ENCODE data around the gene SENP8. TPM values are rescaled to one million over a fixed set of nuclear protein-coding genes. Genes with fewer than 3 reads are reported as not detected.

The SENP8 gene
- total RNA-seq, 4 donors from 2014 or later, result 5.1 to 6.7 (median 6.0) TPM

DNA sequence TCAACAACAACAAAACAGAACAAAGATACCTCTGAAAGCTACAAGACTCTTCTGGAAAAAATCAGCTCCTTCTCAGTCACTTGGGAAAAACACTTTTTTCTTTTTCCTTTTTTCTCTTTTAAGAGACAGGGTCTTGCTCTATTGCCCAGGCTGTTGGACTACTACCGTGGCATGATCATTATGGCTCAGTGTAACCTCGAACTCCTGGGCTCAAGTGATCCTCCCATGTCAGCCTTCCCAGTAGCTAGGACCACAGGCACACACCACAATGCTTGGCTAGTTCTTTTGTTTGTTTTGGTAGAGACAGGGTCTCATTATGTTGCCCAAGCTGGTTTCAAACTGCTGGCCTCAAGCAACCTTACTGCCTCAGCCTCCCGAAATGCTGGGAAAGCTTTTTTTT is 13.1 kb upstream of the SENP8 start:
- Histone ChIP-seq H3K4me1 (peaks cover 22 to 48% of the 10 kb centered on the region in 2 donors), H3K4me3 (replicated peaks in 1 of 3) (no peak overlapping the region), H3K27me3 (no peaks in the 10 kb centered on the region), H3K27ac (no peak overlapping the region), H3K9me3 (no peaks in the 10 kb centered on the region), H3K36me3 (no peaks in the 10 kb centered on the region)
- WGBS, 2 donors, result 89 to 90% methylated on average over 3 of the region's 3 CpGs
- TF ChIP-seq POLR2A (IDR thresholded peaks at IDR 0.05), result no peak
- TF ChIP-seq, protein P1, sequence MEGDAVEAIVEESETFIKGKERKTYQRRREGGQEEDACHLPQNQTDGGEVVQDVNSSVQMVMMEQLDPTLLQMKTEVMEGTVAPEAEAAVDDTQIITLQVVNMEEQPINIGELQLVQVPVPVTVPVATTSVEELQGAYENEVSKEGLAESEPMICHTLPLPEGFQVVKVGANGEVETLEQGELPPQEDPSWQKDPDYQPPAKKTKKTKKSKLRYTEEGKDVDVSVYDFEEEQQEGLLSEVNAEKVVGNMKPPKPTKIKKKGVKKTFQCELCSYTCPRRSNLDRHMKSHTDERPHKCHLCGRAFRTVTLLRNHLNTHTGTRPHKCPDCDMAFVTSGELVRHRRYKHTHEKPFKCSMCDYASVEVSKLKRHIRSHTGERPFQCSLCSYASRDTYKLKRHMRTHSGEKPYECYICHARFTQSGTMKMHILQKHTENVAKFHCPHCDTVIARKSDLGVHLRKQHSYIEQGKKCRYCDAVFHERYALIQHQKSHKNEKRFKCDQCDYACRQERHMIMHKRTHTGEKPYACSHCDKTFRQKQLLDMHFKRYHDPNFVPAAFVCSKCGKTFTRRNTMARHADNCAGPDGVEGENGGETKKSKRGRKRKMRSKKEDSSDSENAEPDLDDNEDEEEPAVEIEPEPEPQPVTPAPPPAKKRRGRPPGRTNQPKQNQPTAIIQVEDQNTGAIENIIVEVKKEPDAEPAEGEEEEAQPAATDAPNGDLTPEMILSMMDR (IDR thresholded peaks at IDR 0.05), result no peak
- no peak for DNase-seq
- intact Hi-C loops (cut with DNase I), result no loop called here

DNA sequence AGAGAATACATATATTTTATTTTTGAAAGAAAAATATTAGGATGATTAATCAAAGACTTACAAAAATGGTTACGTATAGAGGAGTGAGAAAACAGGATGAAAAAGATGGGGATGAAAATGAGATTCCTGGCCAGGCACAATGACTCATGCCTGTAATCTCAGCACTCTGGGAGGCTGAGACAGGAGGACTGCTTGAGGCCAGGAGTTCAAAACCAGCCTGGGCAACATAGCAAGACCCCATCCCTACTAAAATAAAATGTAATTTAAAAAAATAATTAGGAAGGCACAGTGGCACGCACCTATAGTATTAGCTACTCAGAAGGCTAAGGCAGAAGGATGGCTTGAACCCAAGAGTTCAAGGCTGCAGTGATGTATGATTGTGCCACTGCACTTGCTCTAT is 12.1 kb upstream of the SENP8 start:
- Histone ChIP-seq H3K9me3 (no peaks in the 10 kb centered on the region), H3K36me3 (no peaks in the 10 kb centered on the region), H3K4me1 (peaks cover 25 to 48% of the 10 kb centered on the region in 2 donors), H3K4me3 (replicated peaks in 1 of 3) (no peak overlapping the region), H3K27ac (no peak overlapping the region), H3K27me3 (no peaks in the 10 kb centered on the region)
- 98% methylated on average over 2 of the region's 2 CpGs for WGBS, 2 donors
- intact Hi-C loops (cut with DNase I), result no loop called here
- TF ChIP-seq, protein P1 (IDR thresholded peaks at IDR 0.05), result no peak
- TF ChIP-seq POLR2A (IDR thresholded peaks at IDR 0.05), result no peak
- DNase-seq, result no peak

DNA sequence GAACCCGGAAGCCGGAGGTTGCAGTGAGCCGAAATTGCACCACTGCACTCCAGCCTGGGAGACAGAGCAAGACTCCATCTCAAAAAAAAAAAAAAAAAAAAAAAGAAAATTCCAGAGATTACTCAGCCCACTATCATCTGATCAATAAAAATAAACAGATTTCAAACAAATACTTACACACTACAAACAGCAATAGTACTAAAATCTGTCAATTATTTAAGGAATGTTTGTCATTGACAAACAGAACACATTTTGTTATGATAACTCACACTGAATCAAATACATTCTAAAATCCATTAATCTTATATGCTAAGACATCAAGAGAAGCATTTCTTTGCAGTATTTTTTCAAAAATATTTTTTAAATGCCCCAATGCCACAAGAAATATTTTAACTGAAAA is 7.8 kb upstream of the SENP8 start:
- Histone ChIP-seq H3K4me1 (peaks cover 15 to 47% of the 10 kb centered on the region in 2 donors), H3K4me3 (replicated peaks in 1 of 3) (no peak overlapping the region), H3K27me3 (no peaks in the 10 kb centered on the region), H3K9me3 (no peaks in the 10 kb centered on the region), H3K27ac (peak overlapping the region in 2 of 3 donors; percentile 18 to 24), H3K36me3 (no peaks in the 10 kb centered on the region)
- intact Hi-C loops (cut with DNase I), result no loop called here
- no peak for DNase-seq
- TF ChIP-seq, protein P1 (IDR thresholded peaks at IDR 0.05), result no peak
- TF ChIP-seq POLR2A (IDR thresholded peaks at IDR 0.05), result no peak
- WGBS, 2 donors, result 95 to 96% methylated on average over 3 of the region's 3 CpGs

DNA sequence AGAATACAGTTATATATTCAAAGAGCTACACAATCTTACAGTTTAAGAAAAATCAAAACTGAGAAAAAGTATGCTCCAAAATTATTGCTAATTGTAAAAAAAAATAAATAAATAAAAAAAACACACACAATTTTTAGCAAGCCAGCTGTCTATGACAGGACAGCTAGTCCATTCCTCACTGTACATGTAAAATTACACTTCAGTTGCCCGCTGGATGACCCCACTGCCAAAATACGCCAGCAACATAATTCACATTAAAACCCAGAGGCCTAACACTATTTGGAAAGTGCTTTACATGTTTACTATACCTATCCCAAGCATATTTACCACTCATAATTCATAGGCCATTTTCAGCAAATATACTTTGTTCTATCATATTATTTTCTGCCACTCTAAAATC is 6.1 kb upstream of the SENP8 start:
- TF ChIP-seq POLR2A (IDR thresholded peaks at IDR 0.05), result no peak
- TF ChIP-seq, protein P1 (IDR thresholded peaks at IDR 0.05), result no peak
- Histone ChIP-seq H3K4me3 (replicated peaks in 1 of 3) (no peak overlapping the region), H3K36me3 (no peaks in the 10 kb centered on the region), H3K9me3 (no peaks in the 10 kb centered on the region), H3K27ac (peak overlapping the region in 1 of 3 donors; percentile 21), H3K4me1 (peaks cover 24 to 42% of the 10 kb centered on the region in 2 donors), H3K27me3 (no peaks in the 10 kb centered on the region)
- DNase-seq, result no peak
- 80 to 84% methylated on average over 2 of the region's 2 CpGs for whole genome bisulfite sequencing, 2 donors
- intact Hi-C loops (cut with DNase I), result no loop called here

DNA sequence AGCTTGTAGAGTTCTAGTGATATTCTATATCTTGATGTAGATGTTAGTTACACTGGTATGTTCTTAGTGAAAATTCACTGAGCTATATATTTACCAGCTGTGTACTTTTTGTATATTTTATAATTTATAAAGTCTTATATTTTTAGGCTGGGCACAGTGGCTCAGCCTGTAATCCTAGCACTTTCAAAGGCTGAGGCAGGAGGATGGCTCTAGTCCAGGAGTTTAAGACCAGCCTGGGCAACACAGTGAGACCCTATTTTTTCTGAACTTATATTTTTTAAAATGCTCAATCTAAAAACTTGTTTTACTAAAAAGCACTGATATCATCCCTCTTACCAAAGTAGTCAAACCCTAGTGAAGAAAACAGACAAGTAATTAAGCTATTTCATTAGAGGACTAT is 5.4 kb upstream of the SENP8 start:
- Histone ChIP-seq H3K4me1 (peaks cover 18 to 35% of the 10 kb centered on the region in 2 donors), H3K4me3 (replicated peaks in 1 of 3) (no peak overlapping the region), H3K9me3 (no peaks in the 10 kb centered on the region), H3K36me3 (no peaks in the 10 kb centered on the region), H3K27me3 (no peaks in the 10 kb centered on the region), H3K27ac (peak overlapping the region in 1 of 3 donors; percentile 21)
- intact Hi-C loops (cut with DNase I), result no loop called here
- TF ChIP-seq POLR2A (IDR thresholded peaks at IDR 0.05), result no peak
- TF ChIP-seq, protein P1 (IDR thresholded peaks at IDR 0.05), result no peak
- DNase-seq, result no peak
